ENCODE results near the gene GPLD1. TPM values are rescaled to one million over a fixed set of nuclear protein-coding genes. Genes with fewer than 3 reads are reported as not detected.

The GPLD1 gene
- total and polyA plus RNA-seq, 9 of the 15 experiments (the other 6 are each of a cell fraction or from before 2014, with no cell fraction given), result 0.11 to 1.3 (median 0.82) TPM

- TF ChIP-seq RFX1 (IDR thresholded peaks at IDR 0.05) (peak; percentile 68), GATA2 (CRISPR knock-in tag; IDR thresholded peaks at IDR 0.05) (0 out of 2 replicates have a peak, but pooled peaks have one; percentile 16), ZBTB11 (CRISPR knock-in tag; IDR thresholded peaks at IDR 0.05) (peak in 1 of 3 experiments; percentile 88; a peak in 2 of 6 replicates), GABPA (tag; conservative IDR thresholded peaks at IDR 0.05; ENCODE audit: low read depth) (peak; percentile 46; the same call in 1 of the 2 replicates), MEIS2 (IDR thresholded peaks at IDR 0.05; ENCODE audit: partially characterized antibody) (peak; percentile 34)
Measured at GRCh38 chr6:24451581-24452388, 37.6 kb downstream of the GPLD1 start (continued).
